GM23248 (cell line): ENCODE data around the gene LRRC45.

ENCODE experiments used
- EZH2 ChIP-seq: fragments of 200-600 bp; sonication (generic); IDR thresholded peaks from 2 replicates; pipeline ENCODE4 v1.6.1; 2018; ENCODE audit warnings: antibody characterized with exemption, mild to moderate bottlenecking; ENCODE audit not compliant: insufficient read depth, poor library complexity, severe bottlenecking
- EZH2phosphoT487 ChIP-seq: fragments of 200-600 bp; sonication (generic); IDR thresholded peaks from 2 replicates; pipeline ENCODE4 v1.6.1; 2018; ENCODE audit warnings: antibody characterized with exemption, moderate library complexity, mild to moderate bottlenecking, low read depth; ENCODE audit not compliant: insufficient read depth

- TF ChIP-seq EZH2phosphoT487 (no peak), EZH2 (no peak)
Observed at GRCh38 chr17:82078433-82078832, 55.3 kb downstream of the LRRC45 start.
